ENCODE measurements around the gene TNFRSF1B. TPM values are rescaled to one million over a fixed set of nuclear protein-coding genes. Genes with fewer than 3 reads are reported as not detected.

The TNFRSF1B gene
- total RNA-seq, 4 donors from 2014 or later, result 37.1 to 92.8 (median 64.0) TPM

- Histone ChIP-seq H3K9me3 (no peaks in the 10 kb centered on the region), H3K27ac (peak overlapping the region; percentile 92 to 99 (median 96)), H3K4me3 (peak overlapping the region; percentile 88 to 99 (median 98)), H3K36me3 (no peaks in the 10 kb centered on the region), H3K4me1 (peaks cover 0 to 45% (median 23%) of the 10 kb centered on the region in 4 donors), H3K27me3 (no peaks in the 10 kb centered on the region)
- DNase-seq, result no peak
- TF ChIP-seq CTCF (IDR thresholded peaks at IDR 0.05), result no peak
- no peak for TF ChIP-seq POLR2A (IDR thresholded peaks at IDR 0.05)
These were observed 1.8 kb downstream of the TNFRSF1B start for GRCh38 chr1:12168451-12169160.

GRCh38 chr1:12169442-12170135 lies 2.8 kb downstream of the TNFRSF1B start:
- Histone ChIP-seq H3K4me1 (peaks cover 1 to 53% (median 29%) of the 10 kb centered on the region in 4 donors), H3K36me3 (no peaks in the 10 kb centered on the region), H3K9me3 (no peaks in the 10 kb centered on the region), H3K27me3 (no peaks in the 10 kb centered on the region), H3K4me3 (peak overlapping the region in 2 of 4 donors; percentile 97 to 98), H3K27ac (peak overlapping the region; percentile 15 to 99 (median 95))
- TF ChIP-seq POLR2A (IDR thresholded peaks at IDR 0.05), result no peak
- TF ChIP-seq CTCF (IDR thresholded peaks at IDR 0.05), result no peak
- DNase-seq, result no peak

- H3K9me3 ChIP-seq, result no peaks in the 10 kb centered on the region
- no peak overlapping the region for H3K4me3 ChIP-seq
- H3K27ac ChIP-seq, result peak overlapping the region; percentile 15 to 99 (median 76)
- peaks cover 3 to 60% (median 36%) of the 10 kb centered on the region in 4 donors for H3K4me1 ChIP-seq
- H3K27me3 ChIP-seq, result no peaks in the 10 kb centered on the region
- H3K36me3 ChIP-seq, result no peaks in the 10 kb centered on the region
- TF ChIP-seq CTCF (IDR thresholded peaks at IDR 0.05) (no peak), POLR2A (IDR thresholded peaks at IDR 0.05) (peak in 1 of 2 donors; percentile 36)
- DNase-seq, result peak in 2 of 3 donors; percentile 76 to 79
These were observed 3.5 kb downstream of the TNFRSF1B start for GRCh38 chr1:12170263-12170671.

GRCh38 chr1:12171206-12172041 lies 4.6 kb downstream of the TNFRSF1B start:
- no peak for DNase-seq
- TF ChIP-seq CTCF (IDR thresholded peaks at IDR 0.05) (no peak), POLR2A (IDR thresholded peaks at IDR 0.05) (no peak)
- H3K4me3 ChIP-seq, result no peak overlapping the region
- H3K27ac ChIP-seq, result peak overlapping the region; percentile 77 to 99 (median 84)
- no peaks in the 10 kb centered on the region for H3K27me3 ChIP-seq
- no peaks in the 10 kb centered on the region for H3K9me3 ChIP-seq
- no peaks in the 10 kb centered on the region for H3K36me3 ChIP-seq
- H3K4me1 ChIP-seq, result peaks cover 3 to 62% (median 40%) of the 10 kb centered on the region in 4 donors

- Histone ChIP-seq H3K27ac (peak overlapping the region; percentile 77 to 99 (median 84)), H3K9me3 (no peaks in the 10 kb centered on the region), H3K4me3 (no peak overlapping the region), H3K4me1 (peaks cover 3 to 68% (median 44%) of the 10 kb centered on the region in 4 donors), H3K27me3 (no peaks in the 10 kb centered on the region), H3K36me3 (no peaks in the 10 kb centered on the region)
- TF ChIP-seq CTCF (IDR thresholded peaks at IDR 0.05) (no peak), POLR2A (IDR thresholded peaks at IDR 0.05) (no peak)
- no peak for DNase-seq
These were observed 5.5 kb downstream of the TNFRSF1B start for GRCh38 chr1:12172042-12172851.
